H1 (cell line): ENCODE data around the gene CEP152. TPM values are rescaled to one million over a fixed set of nuclear protein-coding genes. Genes with fewer than 3 reads are reported as not detected.

Experiments used
- GABPA ChIP-seq: IDR thresholded peaks from 2 replicates; pipeline ENCODE4 v1.6.1; 2011; ENCODE audit warnings: mild to moderate bottlenecking, low read length, moderate library complexity, borderline replicate concordance; ENCODE audit not compliant: insufficient read depth
- PHF8 ChIP-seq: fragments of 200-600 bp; sonication (generic); conservative IDR thresholded peaks from 2 replicates; pipeline ENCODE4 v1.7.1; 2012; ENCODE audit warnings: low read depth, mild to moderate bottlenecking, inconsistent platforms, low read length, moderate library complexity
- polyA plus RNA-seq, 7 experiments: library from polyadenylated mRNA; depleted of rRNA in 3 of 7; stranded (reverse) in 5 of 7; unstranded in 2 of 7; fragments of >200 nt in 5 of 7; fragments of 200-250 nt in 2 of 7; gene quantifications; 1 replicate in 5 of 7; 2 replicates in 1 of 7; 4 replicates in 1 of 7; pipeline versions ENCODE4 v1.2.1 to v1.2.3, GENCODE V29; 2011 to 2013; ENCODE audit warnings: missing spikeins in 2 of 7, mixed read lengths in 2 of 7
- total RNA-seq: library from RNA; stranded (reverse); fragmentation: NEBNext Ultra II Directional; extraction: Animal tissue kit (Norgen Biotek cat#: 25700); gene quantifications from 2 replicates; pipeline ENCODE4 v1.2.1, GENCODE V29; 2021

The CEP152 gene
- total and polyA plus RNA-seq, 2 of the 8 experiments (the other 6 are each of a cell fraction or from before 2014, with no cell fraction given) = 1.4 to 16.2 TPM

DNA sequence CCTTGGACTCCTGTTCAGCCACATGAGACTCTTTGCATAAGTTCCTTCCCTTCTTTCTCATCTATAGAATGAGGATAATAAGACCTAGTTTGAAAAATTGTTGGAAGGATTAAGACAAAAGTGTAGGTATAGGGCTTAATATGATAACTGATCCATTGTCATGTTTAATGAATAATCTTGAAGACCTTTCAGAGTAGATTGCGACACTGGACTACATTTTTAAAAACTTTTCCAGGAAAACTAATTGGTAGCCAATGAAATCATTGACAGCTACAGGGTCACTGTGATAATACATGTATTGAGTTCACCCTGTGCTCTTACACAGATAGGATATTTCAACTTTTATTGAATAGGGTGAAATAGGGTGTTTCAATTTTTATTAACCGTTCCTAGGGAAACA lies 86.9 kb downstream of the CEP152 start (continued):
- TF ChIP-seq GABPA (no peak), PHF8 (no peak)
